CD14-positive monocyte (primary cell): Measurements from ENCODE around the gene CPHXL2. TPM values are rescaled to one million over a fixed set of nuclear protein-coding genes. Genes with fewer than 3 reads are reported as not detected.
A peak's percentile ranks its signal among the peaks of the same experiment; 100 is the strongest.

ENCODE experiments used
- DNase-seq, 3 donors: peaks; one replicate each; pipeline ENCODE4 v3.0.0-alpha.2; 2011 to 2022
- H2AFZ ChIP-seq: 2 replicates; pipeline ENCODE4 v1.6.0; 2012; ENCODE audit warnings: mild to moderate bottlenecking, low read depth, low read length, inconsistent platforms; ENCODE audit not compliant: insufficient read depth, poor library complexity, severe bottlenecking
- H3K27ac ChIP-seq, 2 donors: 1 replicate in 1 of 2; 2 replicates in 1 of 2; pipeline ENCODE4 v1.5.1; 2012 to 2013; ENCODE audit warnings: low read length in 2 of 2, control low read depth in 1 of 2, inconsistent platforms in 1 of 2, low read depth in 1 of 2, mild to moderate bottlenecking in 1 of 2
- H3K27me3 ChIP-seq, 2 donors: one replicate each; pipeline versions ENCODE4 v1.6.0 to v1.6.1; 2011 to 2013; ENCODE audit warnings: low read length in 2 of 2; ENCODE audit not compliant: control insufficient read depth in 2 of 2, insufficient read depth in 2 of 2
- H3K36me3 ChIP-seq, 2 donors: replicated peaks in 1 of 2; 1 replicate in 1 of 2; 2 replicates in 1 of 2; pipeline versions ENCODE4 v1.5.1 to v1.6.1; 2012 to 2013; ENCODE audit warnings: low read length in 2 of 2, control low read depth in 1 of 2, inconsistent platforms in 1 of 2, mild to moderate bottlenecking in 1 of 2; ENCODE audit not compliant: insufficient read depth in 2 of 2, control insufficient read depth in 1 of 2
- H3K4me1 ChIP-seq, 2 donors: 1 replicate in 1 of 2; 2 replicates in 1 of 2; pipeline versions ENCODE4 v1.5.1 to v1.6.1; 2012 to 2013; ENCODE audit warnings: low read length in 2 of 2, control low read depth in 1 of 2, inconsistent platforms in 1 of 2, mild to moderate bottlenecking in 1 of 2, moderate library complexity in 1 of 2; ENCODE audit not compliant: insufficient read depth in 2 of 2, control insufficient read depth in 1 of 2
- H3K4me2 ChIP-seq: replicated peaks from 2 replicates; pipeline ENCODE3; 2012; ENCODE audit warnings: low read length, moderate library complexity, mild to moderate bottlenecking; ENCODE audit not compliant: poor library complexity, severe bottlenecking; ENCODE audit errors: extremely low read depth
- H3K4me3 ChIP-seq, 3 experiments: fragments of 200-600 bp in 1 of 3; sonication (generic) in 1 of 3; replicated peaks in 1 of 3; 1 replicate in 2 of 3; 2 replicates in 1 of 3; pipeline ENCODE4 v1.5.1; 2011 to 2013; ENCODE audit warnings: low read length in 3 of 3, mild to moderate bottlenecking in 3 of 3, control low read depth in 2 of 3, low read depth in 2 of 3, inconsistent platforms in 1 of 3, moderate library complexity in 1 of 3
- H3K79me2 ChIP-seq: 2 replicates; pipeline ENCODE4 v1.6.0; 2012; ENCODE audit warnings: mild to moderate bottlenecking, control low read depth, inconsistent platforms, low read length, moderate library complexity; ENCODE audit not compliant: insufficient read depth
- H3K9ac ChIP-seq: 2 replicates; pipeline ENCODE4 v1.6.0; 2017; ENCODE audit warnings: low read length, mild to moderate bottlenecking; ENCODE audit not compliant: insufficient read depth, poor library complexity, severe bottlenecking
- H3K9me3 ChIP-seq, 2 donors: replicated peaks in 1 of 2; 1 replicate in 1 of 2; 2 replicates in 1 of 2; pipeline versions ENCODE4 v1.5.1 to v1.6.1; 2012 to 2013; ENCODE audit warnings: low read length in 2 of 2, control low read depth in 1 of 2; ENCODE audit not compliant: control insufficient read depth in 1 of 2, insufficient read depth in 1 of 2
- H4K20me1 ChIP-seq: 2 replicates; pipeline ENCODE4 v1.6.0; 2012; ENCODE audit warnings: mild to moderate bottlenecking, low read length, control low read depth, moderate library complexity; ENCODE audit not compliant: insufficient read depth
- H3K27ac Mint-ChIP-seq, 7 donors: one replicate each; pipeline ENCODE4 v1.8.0; 2020; ENCODE audit warnings: mild to moderate bottlenecking in 7 of 7, mixed read lengths in 7 of 7, moderate library complexity in 6 of 7, inconsistent platforms in 2 of 7
- H3K27me3 Mint-ChIP-seq, 3 donors: one replicate each; pipeline ENCODE4 v1.8.0; 2021 to 2022; ENCODE audit warnings: low read depth in 3 of 3, mild to moderate bottlenecking in 3 of 3, mixed read lengths in 3 of 3, moderate library complexity in 3 of 3, inconsistent platforms in 1 of 3
- H3K36me3 Mint-ChIP-seq, 2 donors: one replicate each; pipeline ENCODE4 v1.8.0; 2020; ENCODE audit warnings: mixed read lengths in 2 of 2, inconsistent platforms in 1 of 2, mild to moderate bottlenecking in 1 of 2
- H3K4me1 Mint-ChIP-seq: one replicate; pipeline ENCODE4 v1.8.0; 2020; ENCODE audit warnings: mild to moderate bottlenecking, mixed read lengths
- H3K4me3 Mint-ChIP-seq, 2 donors: one replicate each; pipeline ENCODE4 v1.8.0; 2020; ENCODE audit warnings: mild to moderate bottlenecking in 2 of 2, mixed read lengths in 2 of 2, moderate library complexity in 1 of 2
- H3K9me3 Mint-ChIP-seq, 7 donors: one replicate each; pipeline ENCODE4 v1.8.0; 2020 to 2022; ENCODE audit warnings: mixed read lengths in 7 of 7, mild to moderate bottlenecking in 6 of 7, moderate library complexity in 6 of 7, inconsistent platforms in 2 of 7
- CTCF ChIP-seq: fragments of 200-600 bp; IDR thresholded peaks from one replicate; pipeline ENCODE4 v1.8.0; 2022; ENCODE audit warnings: antibody characterized with exemption, mild to moderate bottlenecking
- WGBS: methylation state at CpG from one replicate; pipeline ENCODE4 v1.1.5; 2013; ENCODE audit warnings: missing lambda C conversion rate; ENCODE audit not compliant: insufficient coverage; 5-methylcytosine and 5-hydroxymethylcytosine counted together
- intact Hi-C, 2 donors: fragments of 100-400 bp; cut with micrococcal nuclease; formaldehyde crosslinking; loops; one replicate each; pipeline versions ENCODE4 v1.15.0 to v1.15.1; 2023
- polyA plus RNA-seq, 3 donors: library from polyadenylated mRNA; depleted of rRNA in 1 of 3; unstranded in 2 of 3; stranded (reverse) in 1 of 3; fragments of 300-500 nt in 2 of 3; fragments of >200 nt in 1 of 3; fragmentation: Illumina TruSeq in 2 of 3; gene quantifications; 1 replicate in 2 of 3; 2 replicates in 1 of 3; pipeline ENCODE4 v1.2.3, GENCODE V29; 2012 to 2021

CPHXL2 gene
- polyA plus RNA-seq, 3 donors, result not detected

- Mint-ChIP-seq H3K27me3 (no peaks in the 10 kb centered on the region), H3K9me3 (peaks cover 0 to 4% (median 0%) of the 10 kb centered on the region in 7 donors), H3K4me1 (no peaks in the 10 kb centered on the region), H3K27ac (no peak overlapping the region), H3K36me3 (peaks cover 54 to 65% of the 10 kb centered on the region in 2 donors), H3K4me3 (no peak overlapping the region)
- peaks cover 26% of the 10 kb centered on the region for H3K79me2 ChIP-seq
- no peak overlapping the region for H3K4me2 ChIP-seq
- H3K27me3 ChIP-seq, result no peaks in the 10 kb centered on the region
- no peak overlapping the region for H3K27ac ChIP-seq
- TF ChIP-seq CTCF, result no peak
- intact Hi-C loops, result no loop called here
- DNase-seq, result no peak
- H2AFZ ChIP-seq, result no peak overlapping the region
- peaks cover 52 to 82% of the 10 kb centered on the region in 2 donors for H3K36me3 ChIP-seq
- no peak overlapping the region for H3K9ac ChIP-seq
- H3K9me3 ChIP-seq, result no peaks in the 10 kb centered on the region
- H3K4me1 ChIP-seq, result no peaks in the 10 kb centered on the region
- no peak overlapping the region for H3K4me3 ChIP-seq
- H4K20me1 ChIP-seq, result peaks cover 50% of the 10 kb centered on the region
- 100% methylated on average over 2 of the region's 2 CpGs for WGBS
These were observed 18.6 kb downstream of the CPHXL2 start for GRCh38 chr16:75658175-75658574.

- no peaks in the 10 kb centered on the region for H3K9me3 ChIP-seq
- H3K27me3 ChIP-seq, result no peaks in the 10 kb centered on the region
- intact Hi-C loops, result no loop called here
- H3K4me3 Mint-ChIP-seq, result no peak overlapping the region
- peaks cover 50 to 58% of the 10 kb centered on the region in 2 donors for H3K36me3 ChIP-seq
- no CpG with 5 or more reads among the region's 1 CpG for WGBS
- H2AFZ ChIP-seq, result no peak overlapping the region
- H3K36me3 Mint-ChIP-seq, result peaks cover 45 to 49% of the 10 kb centered on the region in 2 donors
- H3K4me2 ChIP-seq, result no peak overlapping the region
- no peak overlapping the region for H3K4me3 ChIP-seq
- peaks cover 68% of the 10 kb centered on the region for H3K79me2 ChIP-seq
- H3K27ac Mint-ChIP-seq, result peak overlapping the region in 1 of 7 donors; percentile 34
- H3K9me3 Mint-ChIP-seq, result peaks cover 0 to 4% (median 0%) of the 10 kb centered on the region in 7 donors
- peaks cover 83% of the 10 kb centered on the region for H4K20me1 ChIP-seq
- peaks cover 26 to 35% of the 10 kb centered on the region in 2 donors for H3K4me1 ChIP-seq
- H3K9ac ChIP-seq, result no peak overlapping the region
- peaks cover 34% of the 10 kb centered on the region for H3K4me1 Mint-ChIP-seq
- no peak for DNase-seq
- peak overlapping the region in 1 of 2 donors; percentile 32 for H3K27ac ChIP-seq
- H3K27me3 Mint-ChIP-seq, result no peaks in the 10 kb centered on the region
- no peak for TF ChIP-seq CTCF
These were observed 22.9 kb downstream of the CPHXL2 start for GRCh38 chr16:75653922-75654321.
